GM23338 (cell line): ENCODE results near the gene C20orf204.

Experiments
- CREB1 ChIP-seq: fragments of 250-450 bp; sonication (Bioruptor Pico); IDR thresholded peaks from 2 replicates; pipeline ENCODE4 v1.5.0; 2020; ENCODE audit warnings: low read depth, mild to moderate bottlenecking, moderate library complexity
- CTCF ChIP-seq, 2 experiments: fragments of 200-600 bp in 1 of 2; sonication (generic) in 1 of 2; conservative IDR thresholded peaks; 2 replicates each; pipeline versions ENCODE4 v1.5.1 to v1.6.1; 2016 to 2017; ENCODE audit warnings: antibody characterized with exemption in 2 of 2, low read depth in 2 of 2, mild to moderate bottlenecking in 2 of 2, moderate library complexity in 1 of 2
- ETS1 ChIP-seq: IDR thresholded peaks from 2 replicates; pipeline ENCODE4 v1.6.1; 2016; ENCODE audit warnings: antibody characterized with exemption
- EZH2 ChIP-seq: fragments of 200-600 bp; sonication (generic); IDR thresholded peaks from one replicate; pipeline ENCODE4 v1.8.0; 2017; ENCODE audit warnings: antibody characterized with exemption, mild to moderate bottlenecking, low read depth; ENCODE audit not compliant: unreplicated experiment
- EZH2phosphoT487 ChIP-seq: fragments of 200-600 bp; sonication (generic); IDR thresholded peaks from one replicate; pipeline ENCODE4 v1.8.1; 2018; ENCODE audit warnings: antibody characterized with exemption; ENCODE audit not compliant: unreplicated experiment
- JUNB ChIP-seq: IDR thresholded peaks from one replicate; pipeline ENCODE4 v1.6.1; 2016; ENCODE audit warnings: antibody characterized with exemption; ENCODE audit not compliant: unreplicated experiment
- POLR2AphosphoS5 ChIP-seq: IDR thresholded peaks from 2 replicates; pipeline ENCODE4 v1.6.1; 2016; ENCODE audit warnings: antibody characterized with exemption, low read depth
- REST ChIP-seq: IDR thresholded peaks from one replicate; pipeline ENCODE4 v1.6.1; 2018; ENCODE audit warnings: antibody characterized with exemption; ENCODE audit not compliant: unreplicated experiment
- STAT1 ChIP-seq: IDR thresholded peaks from one replicate; pipeline ENCODE4 v1.6.1; 2016; ENCODE audit warnings: antibody characterized with exemption; ENCODE audit not compliant: unreplicated experiment
- ZNF114 ChIP-seq: fragments of 250-450 bp; sonication (Bioruptor Pico); IDR thresholded peaks from 2 replicates; pipeline ENCODE4 v1.5.0; 2020; ENCODE audit warnings: mild to moderate bottlenecking, moderate library complexity
- ZNF331 ChIP-seq: fragments of 250-450 bp; sonication (Bioruptor Pico); IDR thresholded peaks from 2 replicates; pipeline ENCODE4 v1.5.0; 2020; ENCODE audit warnings: low read depth, mild to moderate bottlenecking, moderate library complexity

- TF ChIP-seq EZH2phosphoT487 (no peak), CTCF (conservative IDR thresholded peaks at IDR 0.05; ENCODE audit: low read depth in 2 of 2) (no peak), EZH2 (no peak), POLR2AphosphoS5 (no peak), ZNF331 (CRISPR knock-in tag) (no peak), REST (no peak), JUNB (no peak), STAT1 (no peak), CREB1 (CRISPR knock-in tag) (no peak), ETS1 (no peak), ZNF114 (CRISPR knock-in tag) (no peak)
Measured at GRCh38 chr20:64044484-64045247, 8.7 kb downstream of the C20orf204 start.
